ENCODE measurements around the gene C20orf204. TPM values are rescaled to one million over a fixed set of nuclear protein-coding genes. Genes with fewer than 3 reads are reported as not detected.

C20orf204 gene
- total and polyA plus RNA-seq, 10 of the 15 experiments (the other 5 are each of a cell fraction or from before 2014, with no cell fraction given) = 0.24 to 56.0 (median 12.4) TPM

- TF ChIP-seq, protein P1, sequence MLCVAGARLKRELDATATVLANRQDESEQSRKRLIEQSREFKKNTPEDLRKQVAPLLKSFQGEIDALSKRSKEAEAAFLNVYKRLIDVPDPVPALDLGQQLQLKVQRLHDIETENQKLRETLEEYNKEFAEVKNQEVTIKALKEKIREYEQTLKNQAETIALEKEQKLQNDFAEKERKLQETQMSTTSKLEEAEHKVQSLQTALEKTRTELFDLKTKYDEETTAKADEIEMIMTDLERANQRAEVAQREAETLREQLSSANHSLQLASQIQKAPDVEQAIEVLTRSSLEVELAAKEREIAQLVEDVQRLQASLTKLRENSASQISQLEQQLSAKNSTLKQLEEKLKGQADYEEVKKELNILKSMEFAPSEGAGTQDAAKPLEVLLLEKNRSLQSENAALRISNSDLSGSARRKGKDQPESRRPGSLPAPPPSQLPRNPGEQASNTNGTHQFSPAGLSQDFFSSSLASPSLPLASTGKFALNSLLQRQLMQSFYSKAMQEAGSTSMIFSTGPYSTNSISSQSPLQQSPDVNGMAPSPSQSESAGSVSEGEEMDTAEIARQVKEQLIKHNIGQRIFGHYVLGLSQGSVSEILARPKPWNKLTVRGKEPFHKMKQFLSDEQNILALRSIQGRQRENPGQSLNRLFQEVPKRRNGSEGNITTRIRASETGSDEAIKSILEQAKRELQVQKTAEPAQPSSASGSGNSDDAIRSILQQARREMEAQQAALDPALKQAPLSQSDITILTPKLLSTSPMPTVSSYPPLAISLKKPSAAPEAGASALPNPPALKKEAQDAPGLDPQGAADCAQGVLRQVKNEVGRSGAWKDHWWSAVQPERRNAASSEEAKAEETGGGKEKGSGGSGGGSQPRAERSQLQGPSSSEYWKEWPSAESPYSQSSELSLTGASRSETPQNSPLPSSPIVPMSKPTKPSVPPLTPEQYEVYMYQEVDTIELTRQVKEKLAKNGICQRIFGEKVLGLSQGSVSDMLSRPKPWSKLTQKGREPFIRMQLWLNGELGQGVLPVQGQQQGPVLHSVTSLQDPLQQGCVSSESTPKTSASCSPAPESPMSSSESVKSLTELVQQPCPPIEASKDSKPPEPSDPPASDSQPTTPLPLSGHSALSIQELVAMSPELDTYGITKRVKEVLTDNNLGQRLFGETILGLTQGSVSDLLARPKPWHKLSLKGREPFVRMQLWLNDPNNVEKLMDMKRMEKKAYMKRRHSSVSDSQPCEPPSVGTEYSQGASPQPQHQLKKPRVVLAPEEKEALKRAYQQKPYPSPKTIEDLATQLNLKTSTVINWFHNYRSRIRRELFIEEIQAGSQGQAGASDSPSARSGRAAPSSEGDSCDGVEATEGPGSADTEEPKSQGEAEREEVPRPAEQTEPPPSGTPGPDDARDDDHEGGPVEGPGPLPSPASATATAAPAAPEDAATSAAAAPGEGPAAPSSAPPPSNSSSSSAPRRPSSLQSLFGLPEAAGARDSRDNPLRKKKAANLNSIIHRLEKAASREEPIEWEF (IDR thresholded peaks at IDR 0.05; ENCODE audit: insufficient replicate concordance, low read depth, low read length) = no peak
- TF ChIP-seq RELA (IDR thresholded peaks at IDR 0.05; ENCODE audit: borderline replicate concordance, partially characterized antibody) (no peak), STAT3 (IDR thresholded peaks at IDR 0.05; ENCODE audit: low read depth, low read length) (no peak), TCF3 (IDR thresholded peaks at IDR 0.05; ENCODE audit: borderline replicate concordance, insufficient read depth, low read depth, low read length) (no peak), EZH2 (IDR thresholded peaks at IDR 0.05; ENCODE audit: borderline replicate concordance, control insufficient read depth, low read depth, low read length) (no peak), YBX1 (IDR thresholded peaks at IDR 0.05) (no peak), CBX5 (IDR thresholded peaks at IDR 0.05; ENCODE audit: low read depth) (no peak), E4F1 (IDR thresholded peaks at IDR 0.05; ENCODE audit: borderline replicate concordance, partially characterized antibody) (no peak), NFYB (IDR thresholded peaks at IDR 0.05; ENCODE audit: insufficient read depth, low read depth, low read length) (no peak), MXI1 (IDR thresholded peaks at IDR 0.05; ENCODE audit: low read depth, low read length) (no peak), KAT2A (conservative IDR thresholded peaks at IDR 0.05; ENCODE audit: control insufficient read depth, low read depth, low read length) (no peak), ZBTB33 (IDR thresholded peaks at IDR 0.05) (no peak)
Measured at GRCh38 chr20:64078934-64079272, 42.9 kb downstream of the C20orf204 start (continued).

Measured in GM12878 (cell line).